HepG2 (cell line): ENCODE measurements around the gene TRIM8. TPM values are rescaled to one million over a fixed set of nuclear protein-coding genes. Genes with fewer than 3 reads are reported as not detected.
A peak's percentile ranks its signal among the peaks of the same experiment; 100 is the strongest.

ENCODE experiments used
- CEBPG ChIP-seq: IDR thresholded peaks from 2 replicates; pipeline ENCODE4 v1.6.1; 2016
- FOSL2 ChIP-seq: sonication (generic); formaldehyde crosslinking; IDR thresholded peaks from 2 replicates; pipeline ENCODE4 v1.4.0; 2020; ENCODE audit warnings: missing genetic modification reagents
- FOXA3 ChIP-seq: IDR thresholded peaks from 2 replicates; pipeline ENCODE4 v1.6.1; 2016; ENCODE audit warnings: missing genetic modification reagents, missing compliant biosample characterization
- FOXO1 ChIP-seq: sonication (generic); formaldehyde crosslinking; IDR thresholded peaks from 2 replicates; pipeline ENCODE4 v1.4.0; 2020; ENCODE audit warnings: missing genetic modification reagents
- GATAD2A ChIP-seq: IDR thresholded peaks from 2 replicates; pipeline ENCODE4 v1.6.1; 2016
- HOXD1 ChIP-seq: sonication (generic); formaldehyde crosslinking; IDR thresholded peaks from 2 replicates; pipeline ENCODE4 v1.5.0; 2020; ENCODE audit warnings: missing genetic modification reagents
- KAT7 ChIP-seq: IDR thresholded peaks from 2 replicates; pipeline ENCODE4 v1.6.1; 2018; ENCODE audit warnings: borderline replicate concordance, missing compliant biosample characterization
- KDM5B ChIP-seq: sonication (generic); formaldehyde crosslinking; IDR thresholded peaks from 2 replicates; pipeline ENCODE4 v1.4.0; 2020; ENCODE audit warnings: missing genetic modification reagents, mild to moderate bottlenecking, borderline replicate concordance
- MAF1 ChIP-seq: sonication (generic); formaldehyde crosslinking; IDR thresholded peaks from 2 replicates; pipeline ENCODE4 v1.5.0; 2020; ENCODE audit warnings: missing genetic modification reagents, borderline replicate concordance
- NONO ChIP-seq, 2 experiments: fragments of 450-650 bp in 1 of 2; sonication (generic) in 1 of 2; formaldehyde crosslinking in 1 of 2; IDR thresholded peaks in 1 of 2; conservative IDR thresholded peaks in 1 of 2; 2 replicates each; pipeline versions ENCODE4 v1.6.1 to v1.8.0; 2017 to 2022; ENCODE audit warnings: mild to moderate bottlenecking in 1 of 2, missing genetic modification reagents in 1 of 2, moderate library complexity in 1 of 2
- POLR2A ChIP-seq, 2 experiments: IDR thresholded peaks; 2 replicates each; pipeline ENCODE4 v1.6.1; 2011; ENCODE audit warnings: low read depth in 2 of 2, low read length in 2 of 2, mild to moderate bottlenecking in 1 of 2, moderate library complexity in 1 of 2; ENCODE audit not compliant: insufficient read depth in 1 of 2
- RAD21 ChIP-seq: fragments of 450-650 bp; formaldehyde crosslinking; IDR thresholded peaks from 2 replicates; pipeline ENCODE4 v1.5.0; 2020; ENCODE audit warnings: mild to moderate bottlenecking
- REPIN1 ChIP-seq: sonication (generic); formaldehyde crosslinking; IDR thresholded peaks from 2 replicates; pipeline ENCODE4 v1.8.0; 2022; ENCODE audit warnings: missing genetic modification reagents, low read depth, mild to moderate bottlenecking, borderline replicate concordance
- RXRA ChIP-seq: sonication (generic); formaldehyde crosslinking; IDR thresholded peaks from 2 replicates; pipeline ENCODE4 v1.5.1; 2020; ENCODE audit warnings: missing genetic modification reagents
- SALL2 ChIP-seq: sonication (generic); formaldehyde crosslinking; IDR thresholded peaks from 2 replicates; pipeline ENCODE4 v1.8.1; 2023; ENCODE audit warnings: mild to moderate bottlenecking, missing genetic modification reagents, inconsistent platforms
- SAP130 ChIP-seq: IDR thresholded peaks from 2 replicates; pipeline ENCODE4 v1.6.1; 2016; ENCODE audit warnings: low read depth
- SMC3 ChIP-seq: IDR thresholded peaks from 2 replicates; pipeline ENCODE4 v1.6.1; 2011; ENCODE audit warnings: low read length, improper control_type of control experiment
- SP4 ChIP-seq: sonication (generic); formaldehyde crosslinking; IDR thresholded peaks from 2 replicates; pipeline ENCODE4 v1.8.1; 2023; ENCODE audit warnings: mild to moderate bottlenecking, missing genetic modification reagents
- SRY ChIP-seq: sonication (generic); formaldehyde crosslinking; IDR thresholded peaks from 2 replicates; pipeline ENCODE4 v1.8.0; 2022; ENCODE audit warnings: mild to moderate bottlenecking, missing genetic modification reagents
- TBX3 ChIP-seq: fragments of 450-650 bp; IDR thresholded peaks from 2 replicates; pipeline ENCODE4 v1.6.1; 2017; ENCODE audit warnings: antibody characterized with exemption, mild to moderate bottlenecking, inconsistent platforms, borderline replicate concordance
- ZNF224 ChIP-seq: sonication (generic); formaldehyde crosslinking; IDR thresholded peaks from 2 replicates; pipeline ENCODE4 v1.5.0; 2020; ENCODE audit warnings: mild to moderate bottlenecking, missing genetic modification reagents
- ZNF383 ChIP-seq: sonication (generic); formaldehyde crosslinking; IDR thresholded peaks from 2 replicates; pipeline ENCODE4 v1.4.0; 2020; ENCODE audit warnings: missing genetic modification reagents, mild to moderate bottlenecking, borderline replicate concordance
- ZNF567 ChIP-seq: sonication (generic); formaldehyde crosslinking; IDR thresholded peaks from 2 replicates; pipeline ENCODE4 v1.8.1; 2023; ENCODE audit warnings: mild to moderate bottlenecking, missing genetic modification reagents, borderline replicate concordance
- ZNF605 ChIP-seq: sonication (generic); formaldehyde crosslinking; IDR thresholded peaks from 2 replicates; pipeline ENCODE4 v1.8.0; 2022; ENCODE audit warnings: mild to moderate bottlenecking, missing genetic modification reagents
- ZNF672 ChIP-seq: sonication (generic); formaldehyde crosslinking; IDR thresholded peaks from 2 replicates; pipeline ENCODE4 v1.8.1; 2022; ENCODE audit warnings: missing genetic modification reagents
- polyA plus RNA-seq, 8 experiments: library from polyadenylated mRNA; depleted of rRNA in 3 of 8; stranded (reverse) in 7 of 8; unstranded in 1 of 8; fragments of >200 nt; fragmentation: Illumina TruSeq in 4 of 8; extraction: Trizol in 4 of 8; gene quantifications; 2 replicates each; pipeline versions ENCODE4 v1.2.1 to v1.2.3, GENCODE V29; 2011 to 2016; ENCODE audit warnings: low read depth in 4 of 8, missing spikeins in 1 of 8, mixed read lengths in 1 of 8; ENCODE audit not compliant: insufficient read depth in 1 of 8
- total RNA-seq, 5 experiments: library from RNA; depleted of rRNA; stranded (reverse); fragments of >200 nt; fragmentation: Illumina TruSeq; extraction: Trizol; gene quantifications; 2 replicates each; pipeline ENCODE4 v1.2.3, GENCODE V29; 2016; ENCODE audit warnings: low read depth in 1 of 5
- TF ChIP-seq, protein P1 (sequence below): sonication (generic); formaldehyde crosslinking; IDR thresholded peaks from 2 replicates; pipeline ENCODE4 v1.5.0; 2020; ENCODE audit warnings: mild to moderate bottlenecking, missing genetic modification reagents, borderline replicate concordance
- TF ChIP-seq, protein P2 (sequence below): sonication (generic); formaldehyde crosslinking; conservative IDR thresholded peaks from 2 replicates; pipeline ENCODE4 v1.8.0; 2022; ENCODE audit warnings: mild to moderate bottlenecking, moderate library complexity, missing genetic modification reagents
- TF ChIP-seq, protein P3 (sequence below): sonication (generic); formaldehyde crosslinking; IDR thresholded peaks from 2 replicates; pipeline ENCODE4 v1.5.1; 2020; ENCODE audit warnings: mild to moderate bottlenecking, moderate library complexity, missing genetic modification reagents

The TRIM8 gene
- total and polyA plus RNA-seq, 2 of the 13 experiments (the other 11 are each of a cell fraction or from before 2014, with no cell fraction given): 38.9 to 66.5 TPM

GRCh38 chr10:102678842-102679289, 34.6 kb downstream of the TRIM8 start (continued):
- TF ChIP-seq SALL2: peak; percentile 31; the same call in 1 of the 2 replicates
- no peak; the same call in 1 of the 2 replicates for TF ChIP-seq SRY (CRISPR knock-in tag)
- TF ChIP-seq TBX3: no peak
- TF ChIP-seq ZNF224 (CRISPR knock-in tag): 0 out of 2 replicates have a peak, but pooled peaks have one; percentile 77
- TF ChIP-seq RAD21: peak; percentile 91
- no peak for TF ChIP-seq ZNF567 (CRISPR knock-in tag)
- TF ChIP-seq FOXO1 (CRISPR knock-in tag): peak; percentile 59
- peak; percentile 32; the same call in 1 of the 2 replicates for TF ChIP-seq GATAD2A (CRISPR knock-in tag)
- no peak for TF ChIP-seq NONO (IDR thresholded peaks at IDR 0.05)
- 0 out of 2 replicates have a peak, but pooled peaks have one; percentile 56 for TF ChIP-seq NONO (CRISPR knock-in tag; conservative IDR thresholded peaks at IDR 0.05)
- peak; percentile 47; the same call in 1 of the 2 replicates for TF ChIP-seq ZNF605 (CRISPR knock-in tag)
- TF ChIP-seq, protein P1, sequence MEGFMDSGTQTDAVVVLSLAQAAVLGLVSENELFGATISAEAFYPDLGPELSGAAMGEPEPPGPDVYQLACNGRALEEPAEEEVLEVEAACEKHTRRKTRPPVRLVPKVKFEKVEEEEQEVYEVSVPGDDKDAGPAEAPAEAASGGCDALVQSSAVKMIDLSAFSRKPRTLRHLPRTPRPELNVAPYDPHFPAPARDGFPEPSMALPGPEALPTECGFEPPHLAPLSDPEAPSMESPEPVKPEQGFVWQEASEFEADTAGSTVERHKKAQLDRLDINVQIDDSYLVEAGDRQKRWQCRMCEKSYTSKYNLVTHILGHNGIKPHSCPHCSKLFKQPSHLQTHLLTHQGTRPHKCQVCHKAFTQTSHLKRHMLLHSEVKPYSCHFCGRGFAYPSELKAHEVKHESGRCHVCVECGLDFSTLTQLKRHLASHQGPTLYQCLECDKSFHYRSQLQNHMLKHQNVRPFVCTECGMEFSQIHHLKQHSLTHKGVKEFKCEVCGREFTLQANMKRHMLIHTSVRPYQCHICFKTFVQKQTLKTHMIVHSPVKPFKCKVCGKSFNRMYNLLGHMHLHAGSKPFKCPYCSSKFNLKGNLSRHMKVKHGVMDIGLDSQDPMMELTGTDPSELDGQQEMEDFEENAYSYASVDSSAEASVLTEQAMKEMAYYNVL (CRISPR knock-in tag): peak; percentile 43; the same call in 1 of the 2 replicates
- TF ChIP-seq FOSL2 (CRISPR knock-in tag): no peak
- no peak for TF ChIP-seq ZNF672
- no peak for TF ChIP-seq POLR2A (IDR thresholded peaks at IDR 0.05; ENCODE audit: insufficient read depth in 1 of 2, low read depth in 2 of 2, low read length in 2 of 2)
- peak; percentile 81; the same call in 1 of the 2 replicates for TF ChIP-seq REPIN1 (CRISPR knock-in tag)
- TF ChIP-seq MAF1 (CRISPR knock-in tag): no peak
- peak; percentile 20; the same call in 1 of the 2 replicates for TF ChIP-seq FOXA3 (CRISPR knock-in tag)
- peak; percentile 80 for TF ChIP-seq SAP130 (CRISPR knock-in tag)
- TF ChIP-seq HOXD1 (CRISPR knock-in tag): 0 out of 2 replicates have a peak, but pooled peaks have one; percentile 30
- TF ChIP-seq SMC3: peak; percentile 23; the same call in 1 of the 2 replicates
- peak; percentile 81; the same call in 1 of the 2 replicates for TF ChIP-seq KDM5B (CRISPR knock-in tag)
- TF ChIP-seq, protein P2, sequence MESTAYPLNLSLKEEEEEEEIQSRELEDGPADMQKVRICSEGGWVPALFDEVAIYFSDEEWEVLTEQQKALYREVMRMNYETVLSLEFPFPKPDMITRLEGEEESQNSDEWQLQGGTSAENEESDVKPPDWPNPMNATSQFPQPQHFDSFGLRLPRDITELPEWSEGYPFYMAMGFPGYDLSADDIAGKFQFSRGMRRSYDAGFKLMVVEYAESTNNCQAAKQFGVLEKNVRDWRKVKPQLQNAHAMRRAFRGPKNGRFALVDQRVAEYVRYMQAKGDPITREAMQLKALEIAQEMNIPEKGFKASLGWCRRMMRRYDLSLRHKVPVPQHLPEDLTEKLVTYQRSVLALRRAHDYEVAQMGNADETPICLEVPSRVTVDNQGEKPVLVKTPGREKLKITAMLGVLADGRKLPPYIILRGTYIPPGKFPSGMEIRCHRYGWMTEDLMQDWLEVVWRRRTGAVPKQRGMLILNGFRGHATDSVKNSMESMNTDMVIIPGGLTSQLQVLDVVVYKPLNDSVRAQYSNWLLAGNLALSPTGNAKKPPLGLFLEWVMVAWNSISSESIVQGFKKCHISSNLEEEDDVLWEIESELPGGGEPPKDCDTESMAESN (CRISPR knock-in tag): 0 out of 2 replicates have a peak, but pooled peaks have one; percentile 58
- TF ChIP-seq, protein P3, sequence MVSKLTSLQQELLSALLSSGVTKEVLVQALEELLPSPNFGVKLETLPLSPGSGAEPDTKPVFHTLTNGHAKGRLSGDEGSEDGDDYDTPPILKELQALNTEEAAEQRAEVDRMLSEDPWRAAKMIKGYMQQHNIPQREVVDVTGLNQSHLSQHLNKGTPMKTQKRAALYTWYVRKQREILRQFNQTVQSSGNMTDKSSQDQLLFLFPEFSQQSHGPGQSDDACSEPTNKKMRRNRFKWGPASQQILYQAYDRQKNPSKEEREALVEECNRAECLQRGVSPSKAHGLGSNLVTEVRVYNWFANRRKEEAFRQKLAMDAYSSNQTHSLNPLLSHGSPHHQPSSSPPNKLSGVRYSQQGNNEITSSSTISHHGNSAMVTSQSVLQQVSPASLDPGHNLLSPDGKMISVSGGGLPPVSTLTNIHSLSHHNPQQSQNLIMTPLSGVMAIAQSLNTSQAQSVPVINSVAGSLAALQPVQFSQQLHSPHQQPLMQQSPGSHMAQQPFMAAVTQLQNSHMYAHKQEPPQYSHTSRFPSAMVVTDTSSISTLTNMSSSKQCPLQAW (CRISPR knock-in tag): peak; percentile 71
- TF ChIP-seq RXRA: peak; percentile 23; the same call in 1 of the 2 replicates
- peak; percentile 61; the same call in 1 of the 2 replicates for TF ChIP-seq KAT7 (CRISPR knock-in tag)
- TF ChIP-seq CEBPG (CRISPR knock-in tag): peak; percentile 11; the same call in 1 of the 2 replicates
- TF ChIP-seq SP4 (CRISPR knock-in tag): no peak; the same call in 1 of the 2 replicates
- no peak for TF ChIP-seq ZNF383
